HG03097 (cell line): ENCODE measurements around the gene WBP1.
A peak's percentile ranks its signal among the peaks of the same experiment; 100 is the strongest.

Experiments used
- ATAC-seq: cut with Tn5 transposase; IDR thresholded peaks from one replicate; pipeline ENCODE4 v1.9.1; 2021; ENCODE audit not compliant: unreplicated experiment, low FRiP score

The WBP1 gene

GRCh38 chr2:74501335-74502071 lies 43.3 kb downstream of the WBP1 start:
- ATAC-seq, result no peak

- ATAC-seq, result no peak
Observed at GRCh38 chr2:74502147-74502719, 44.0 kb downstream of the WBP1 start.

DNA sequence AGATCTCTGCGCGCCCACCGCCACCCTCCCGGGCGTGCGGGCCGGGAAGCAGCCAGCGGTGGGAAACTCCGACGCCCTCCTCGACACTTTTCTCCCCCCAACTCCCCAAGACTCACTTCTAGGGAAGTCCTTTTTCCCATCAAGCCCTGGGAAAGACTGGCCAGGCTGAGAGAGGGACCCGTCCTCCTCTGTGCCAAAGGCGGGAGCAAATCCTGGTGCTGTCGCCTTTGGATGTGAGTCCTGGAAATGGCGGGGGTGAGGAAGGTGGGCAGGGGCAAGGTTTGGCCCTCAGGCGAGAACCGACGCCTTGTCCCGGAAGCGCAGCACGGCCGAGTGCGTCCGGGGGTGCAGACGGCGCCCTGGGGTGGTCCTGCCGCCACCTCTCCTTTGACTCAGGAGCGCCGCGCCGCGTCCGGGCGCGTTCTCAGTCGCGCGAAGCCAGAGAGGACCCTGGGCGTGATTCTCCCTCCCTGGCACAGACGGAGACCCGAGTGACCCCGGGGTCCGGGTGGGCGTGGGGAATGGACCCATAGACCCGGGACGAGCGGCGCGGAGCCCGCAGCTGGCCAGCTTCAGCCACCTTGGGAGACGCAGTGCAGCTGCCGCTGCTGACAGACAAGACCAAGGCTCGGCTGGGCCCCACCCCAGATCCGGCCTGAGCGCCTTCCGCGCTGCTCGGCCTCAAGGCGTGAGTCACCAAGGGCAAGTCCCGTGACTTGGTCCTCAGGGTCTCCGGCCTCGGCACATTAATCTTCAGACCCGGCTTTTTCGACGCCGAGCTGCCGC lies 44.7 kb downstream of the WBP1 start:
- ATAC-seq, result peak; percentile 35

GRCh38 chr2:74503506-74504475 lies 45.6 kb downstream of the WBP1 start:
- no peak for ATAC-seq

- no peak for ATAC-seq
Observed at GRCh38 chr2:74504591-74504990, 46.4 kb downstream of the WBP1 start.

DNA sequence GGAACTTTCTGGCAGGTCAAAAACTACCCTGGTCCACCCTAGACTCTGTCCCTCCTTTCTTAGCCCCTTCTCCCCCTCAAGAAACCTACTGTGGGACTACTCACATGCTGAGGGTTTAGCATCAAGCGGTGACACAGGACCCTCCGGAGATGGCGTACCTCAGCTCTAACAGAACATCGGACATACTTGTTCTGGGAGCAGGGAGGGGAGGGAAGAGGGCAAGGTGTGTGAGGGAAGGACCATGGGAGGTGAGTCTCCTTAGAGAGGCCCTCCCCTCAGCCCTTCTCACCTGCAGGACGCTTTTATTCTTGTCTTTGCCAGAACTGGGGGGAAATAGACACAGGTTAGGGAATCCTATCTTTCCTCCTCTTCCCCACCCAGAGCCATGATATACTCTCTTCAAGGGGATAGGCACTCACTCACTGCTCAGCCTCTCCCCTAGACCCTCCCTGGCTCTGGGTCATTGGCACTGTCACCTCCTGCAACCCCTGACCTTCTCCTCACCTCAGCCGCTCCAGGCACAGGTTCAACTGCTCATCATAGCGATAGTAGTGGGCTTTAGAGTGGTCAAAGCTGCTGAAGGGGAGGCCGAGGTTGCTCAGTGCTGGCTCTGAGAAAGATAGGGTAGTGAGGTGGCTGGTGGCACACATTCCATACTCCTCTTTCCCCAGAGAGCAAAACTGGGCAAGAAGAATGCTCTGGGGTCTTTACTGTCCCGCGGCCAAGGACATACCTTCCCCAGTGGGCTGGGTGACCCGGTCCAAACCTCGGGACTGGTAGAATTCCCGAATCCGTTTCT lies 47.4 kb downstream of the WBP1 start:
- no peak for ATAC-seq

- ATAC-seq, result peak; percentile 79
Observed at GRCh38 chr2:74507145-74507925, 49.1 kb downstream of the WBP1 start, which contains the start of gene PCGF1. Gene PCGF1 (minus strand): TSS chr2:74507695. CDS start chr2:74507668, 27 bp downstream.

GRCh38 chr2:74507926-74508520 lies 49.8 kb downstream of the WBP1 start:
- peak; percentile 3 for ATAC-seq

- ATAC-seq, result no peak
Observed at GRCh38 chr2:74510272-74510671, 52.0 kb downstream of the WBP1 start.
